ENCODE results near the gene SLC37A1.

Gene SLC37A1

DNA sequence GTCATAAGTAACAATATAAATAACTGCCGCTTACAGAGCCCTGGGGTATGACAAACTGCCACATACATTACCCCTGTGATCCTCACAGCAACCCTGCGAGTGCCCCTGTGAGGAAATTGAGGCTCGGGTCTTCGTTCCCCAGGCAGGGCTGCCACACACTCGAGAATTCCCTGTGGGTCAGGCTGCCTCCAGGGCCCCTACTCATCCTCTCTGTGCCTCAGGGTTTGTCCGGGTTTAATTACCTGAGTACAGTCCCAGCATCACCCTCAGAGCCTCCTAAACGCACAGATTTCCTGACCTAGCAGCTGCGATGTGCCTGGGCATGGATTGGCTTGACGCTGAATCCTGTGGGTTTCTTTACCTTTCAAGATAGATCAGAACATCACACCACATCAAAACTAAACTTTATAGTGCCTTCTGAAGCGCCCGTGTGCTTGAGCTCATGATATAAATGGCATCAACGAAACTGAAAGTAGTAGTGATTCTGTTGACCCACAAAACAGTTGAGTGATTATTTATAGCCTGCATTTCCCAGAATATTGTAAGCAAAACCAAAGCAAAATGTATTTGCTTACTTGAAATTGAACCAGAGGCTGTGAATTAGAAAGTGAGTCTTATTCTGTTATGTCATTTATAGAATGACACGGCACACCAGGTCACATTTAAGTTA lies 14.0 kb downstream of the SLC37A1 start:
- peak; percentile 31 for DNase-seq (ENCODE audit: low read depth)

DNA sequence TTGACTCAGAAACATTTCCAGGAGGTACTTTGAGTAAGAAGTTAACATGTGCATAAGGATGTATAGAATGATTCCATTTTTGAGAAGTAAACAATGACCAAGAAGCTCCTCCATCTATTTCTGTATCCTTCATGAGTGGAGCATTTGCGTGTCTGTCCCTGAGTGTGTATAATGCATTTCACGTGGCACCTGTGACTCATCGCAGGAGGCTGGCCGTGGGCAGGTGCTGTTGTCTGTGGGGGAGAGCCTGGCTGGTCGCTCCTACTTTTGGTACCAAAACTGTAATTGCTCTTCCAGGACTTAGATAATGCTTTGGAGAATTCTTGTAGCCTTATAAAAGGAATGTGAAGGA lies 16.5 kb downstream of the SLC37A1 start:
- DNase-seq (ENCODE audit: low read depth): no peak

DNA sequence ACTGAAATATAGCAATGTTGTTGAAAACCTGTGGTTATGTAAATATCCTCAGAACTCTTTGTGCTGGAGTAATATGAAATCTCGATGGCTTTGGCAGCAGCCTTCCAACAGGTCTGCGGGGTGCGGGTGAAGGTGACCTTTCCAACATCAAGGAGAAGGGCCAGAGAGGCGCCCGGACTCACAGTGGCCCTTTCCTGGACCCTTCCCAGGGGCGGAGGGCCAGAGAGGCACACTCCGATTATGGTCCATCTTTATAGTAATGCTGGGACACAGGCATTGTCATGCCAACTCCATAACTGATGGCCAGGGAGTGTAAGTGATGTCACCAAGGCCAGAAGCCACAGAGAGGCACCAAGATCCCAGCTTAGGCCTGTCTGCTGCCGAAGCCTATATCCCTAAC lies 18.1 kb downstream of the SLC37A1 start:
- no peak for DNase-seq (ENCODE audit: low read depth)

DNA sequence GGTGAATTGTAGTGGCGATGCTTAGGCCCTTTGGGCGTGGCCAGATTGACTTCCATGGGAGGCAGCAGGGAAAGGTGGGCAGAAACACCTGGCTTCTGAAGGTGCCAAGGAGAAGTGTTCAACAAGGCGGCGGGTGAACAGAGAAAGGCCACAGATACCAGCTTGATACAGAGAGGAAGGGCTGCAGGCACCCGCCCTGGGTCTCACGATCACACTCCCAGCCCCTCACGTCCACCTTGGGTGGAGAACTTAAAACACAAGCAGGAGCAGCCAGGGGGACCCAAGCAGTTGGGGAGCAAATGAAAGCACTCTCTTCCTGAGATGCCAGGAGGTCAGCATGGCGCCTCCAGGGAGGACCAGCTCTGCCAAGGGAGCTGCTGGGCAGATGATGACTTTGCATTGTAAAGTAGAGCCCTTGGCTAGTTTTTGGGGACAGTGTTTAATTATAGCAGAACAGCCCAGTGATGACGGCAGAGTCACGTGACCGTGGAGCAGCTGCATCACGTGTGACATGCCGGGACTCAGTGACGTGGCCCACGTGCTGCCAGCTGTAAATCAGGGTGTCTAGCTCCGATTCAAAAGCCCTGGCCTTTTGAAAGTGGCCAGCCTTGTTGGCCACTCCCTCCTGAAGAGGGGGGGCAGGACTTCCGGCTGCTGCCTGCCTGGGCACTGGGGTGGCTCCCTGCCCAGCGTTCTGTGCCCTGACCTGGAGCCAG lies 19.0 kb downstream of the SLC37A1 start:
- no peak for DNase-seq (ENCODE audit: low read depth)

DNA sequence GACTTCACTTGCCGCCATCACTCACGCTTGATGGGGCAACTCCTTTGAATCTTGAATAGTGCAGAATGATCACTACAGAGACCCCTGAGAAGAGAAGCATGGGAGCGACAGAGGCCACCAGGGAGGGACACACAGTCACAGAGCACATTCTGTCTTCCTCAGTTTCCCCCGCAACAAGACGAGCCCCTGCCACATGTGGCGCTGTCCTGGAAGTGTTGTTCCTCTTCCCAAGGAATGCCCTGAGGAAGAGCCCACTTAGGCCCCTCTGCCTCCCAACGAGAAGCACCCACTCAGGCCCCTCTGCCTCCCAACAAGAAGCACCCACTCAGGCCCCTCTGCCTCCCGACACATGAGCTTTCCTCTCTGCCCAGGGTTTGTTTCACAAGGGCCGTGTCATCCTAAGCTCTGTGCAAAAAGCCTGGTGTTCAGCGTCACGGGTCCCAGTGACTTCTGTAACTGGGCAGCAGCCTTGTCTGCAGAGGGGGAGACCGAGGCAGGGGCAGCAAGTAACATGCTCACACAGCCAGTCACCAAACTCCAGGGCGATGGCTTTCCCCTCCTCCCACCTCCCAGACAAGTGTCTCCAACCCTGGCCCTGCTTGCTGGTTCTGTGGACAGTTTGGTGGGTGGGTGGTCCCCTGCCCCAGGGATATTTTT lies 19.8 kb downstream of the SLC37A1 start:
- DNase-seq (ENCODE audit: low read depth): no peak

DNA sequence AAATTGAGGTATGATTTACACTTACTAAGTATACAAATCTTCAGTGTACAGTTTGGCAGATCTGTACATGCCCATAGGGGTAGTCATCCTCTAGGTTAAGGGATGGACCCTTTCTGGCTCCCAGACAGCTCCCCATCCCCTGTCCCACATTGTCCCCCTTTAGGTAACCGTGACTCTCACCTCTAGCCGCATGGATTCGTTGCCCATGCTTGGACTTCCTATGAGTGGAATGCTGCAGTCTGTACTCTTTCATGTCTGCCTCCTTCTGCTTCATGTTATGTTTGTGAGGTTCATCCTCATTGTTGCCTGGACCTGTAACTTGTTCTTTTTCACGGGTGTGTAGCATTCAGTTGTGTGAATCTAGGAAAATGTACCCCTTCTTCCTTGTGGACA lies 20.3 kb downstream of the SLC37A1 start:
- DNase-seq (ENCODE audit: low read depth): no peak

DNA sequence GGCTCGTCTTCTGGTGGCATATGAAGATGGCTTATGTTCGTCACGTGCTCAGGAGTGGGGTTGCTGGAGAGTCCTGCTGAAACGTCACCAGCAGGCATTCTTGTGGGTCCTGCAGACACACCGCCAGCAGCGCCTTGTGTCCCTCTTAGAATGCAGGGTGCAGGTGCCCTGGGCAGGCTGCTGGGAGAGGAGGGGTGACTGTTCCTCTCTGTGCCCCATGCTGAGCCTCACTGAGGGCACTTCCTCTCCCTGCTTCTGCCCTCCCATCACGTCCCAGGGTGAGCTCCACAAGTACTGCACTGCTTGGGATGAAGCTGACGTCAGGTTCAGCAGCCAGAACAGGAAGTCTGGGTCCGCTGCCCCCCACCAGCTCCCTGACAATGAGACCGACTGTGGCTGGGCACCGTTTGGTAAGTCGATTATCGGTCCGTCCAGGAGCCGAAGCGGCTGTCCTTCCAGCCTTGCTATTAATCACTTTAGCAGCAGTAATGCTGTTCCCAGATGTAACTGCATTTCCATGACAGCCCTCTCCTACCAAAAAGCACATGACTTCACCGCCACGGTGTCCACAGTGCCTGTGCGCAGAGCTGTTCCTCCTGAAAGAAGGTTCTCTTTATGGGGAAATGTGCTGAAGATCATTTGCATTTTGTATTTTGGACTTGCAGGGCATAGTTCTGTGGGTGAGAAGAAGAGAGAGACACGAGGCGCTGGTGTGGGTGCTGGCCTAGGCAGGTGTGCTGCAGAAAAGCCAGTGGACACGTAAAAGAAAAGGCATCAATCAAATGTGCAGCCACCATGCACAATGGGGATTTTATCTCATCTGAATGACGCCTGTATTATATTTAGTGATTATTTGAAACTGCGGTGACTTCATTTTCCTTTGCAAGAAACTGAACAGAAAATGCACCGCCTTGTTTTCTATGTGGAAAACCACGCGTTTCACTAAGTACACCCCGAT lies 21.0 kb downstream of the SLC37A1 start:
- no peak for DNase-seq (ENCODE audit: low read depth)

DNA sequence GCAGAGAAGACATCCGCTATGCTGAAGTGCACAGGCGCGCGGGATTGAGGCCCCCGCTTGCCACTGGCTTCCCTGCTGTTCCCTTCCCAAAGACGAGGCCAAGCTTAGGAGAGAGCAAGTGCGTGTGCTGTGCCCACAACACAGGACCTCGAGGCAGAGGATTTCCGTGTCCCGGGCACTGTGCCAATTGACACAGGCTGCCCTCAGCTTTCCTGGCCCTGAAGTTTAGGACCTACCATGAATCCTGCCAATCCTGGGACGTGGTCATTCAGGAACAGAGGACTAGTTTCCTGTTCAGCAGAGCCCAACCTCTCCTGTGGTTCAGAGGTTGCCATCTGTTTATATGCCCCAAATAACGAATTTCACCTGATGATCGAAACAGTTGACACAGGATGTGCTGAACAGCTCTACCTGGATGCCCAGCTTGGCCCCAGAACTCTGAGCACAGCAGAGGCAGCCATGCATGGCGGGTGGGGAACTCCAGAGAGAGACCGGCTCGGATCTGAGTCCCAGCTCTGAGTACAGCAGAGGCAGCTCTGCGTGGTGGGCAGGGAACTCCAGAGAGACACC lies 22.0 kb downstream of the SLC37A1 start:
- no peak for DNase-seq (ENCODE audit: low read depth)

DNA sequence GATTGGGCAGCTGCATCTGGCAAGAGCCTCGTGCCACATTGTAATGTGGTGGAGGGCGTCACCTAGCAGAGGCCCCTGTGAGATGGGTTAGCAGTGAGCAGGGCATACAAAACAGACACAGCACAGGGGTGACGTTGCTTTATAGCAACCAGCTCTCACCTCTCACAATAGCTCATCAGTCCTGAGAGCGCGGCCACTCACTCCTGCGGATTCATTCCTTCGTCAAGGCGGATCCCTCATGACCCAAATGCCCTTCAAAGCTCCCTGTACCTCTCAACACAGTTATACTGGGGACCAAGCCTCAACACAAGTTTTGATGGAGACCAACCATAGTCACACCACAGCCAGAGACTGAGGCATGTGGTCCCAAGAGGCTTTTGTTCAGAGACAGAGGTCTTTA lies 22.9 kb downstream of the SLC37A1 start:
- DNase-seq (ENCODE audit: low read depth): no peak

DNA sequence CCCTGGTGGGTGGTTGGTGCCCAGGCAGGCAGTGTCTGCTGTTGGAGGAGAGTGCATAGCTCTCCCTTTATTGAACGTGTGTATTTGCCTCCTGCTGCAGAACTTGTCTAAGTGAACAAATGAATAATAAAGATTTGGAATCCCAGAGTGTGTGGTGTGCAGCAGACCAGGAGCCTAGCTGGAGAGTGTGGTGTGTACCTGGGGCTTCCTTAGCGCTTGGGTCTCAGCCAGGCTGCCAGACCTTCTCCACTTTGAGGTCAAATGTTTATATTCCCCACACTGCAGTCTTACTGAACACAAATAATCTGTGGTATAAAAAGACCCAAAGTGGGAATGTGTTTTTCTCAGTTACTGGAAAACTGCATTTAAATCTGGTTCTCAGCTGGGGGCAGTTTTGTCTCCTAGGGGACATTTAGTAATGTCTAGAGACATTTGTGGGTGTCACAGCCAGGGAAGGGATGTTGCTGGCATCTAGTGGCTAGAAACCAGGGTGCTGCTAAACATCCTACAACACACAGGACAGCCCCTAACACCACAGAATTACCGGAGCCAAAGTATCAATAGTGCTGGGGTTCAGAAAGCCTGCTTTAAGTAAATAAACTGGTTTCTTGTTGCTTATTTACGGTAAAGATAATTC lies 23.6 kb downstream of the SLC37A1 start:
- no peak for DNase-seq (ENCODE audit: low read depth)

DNA sequence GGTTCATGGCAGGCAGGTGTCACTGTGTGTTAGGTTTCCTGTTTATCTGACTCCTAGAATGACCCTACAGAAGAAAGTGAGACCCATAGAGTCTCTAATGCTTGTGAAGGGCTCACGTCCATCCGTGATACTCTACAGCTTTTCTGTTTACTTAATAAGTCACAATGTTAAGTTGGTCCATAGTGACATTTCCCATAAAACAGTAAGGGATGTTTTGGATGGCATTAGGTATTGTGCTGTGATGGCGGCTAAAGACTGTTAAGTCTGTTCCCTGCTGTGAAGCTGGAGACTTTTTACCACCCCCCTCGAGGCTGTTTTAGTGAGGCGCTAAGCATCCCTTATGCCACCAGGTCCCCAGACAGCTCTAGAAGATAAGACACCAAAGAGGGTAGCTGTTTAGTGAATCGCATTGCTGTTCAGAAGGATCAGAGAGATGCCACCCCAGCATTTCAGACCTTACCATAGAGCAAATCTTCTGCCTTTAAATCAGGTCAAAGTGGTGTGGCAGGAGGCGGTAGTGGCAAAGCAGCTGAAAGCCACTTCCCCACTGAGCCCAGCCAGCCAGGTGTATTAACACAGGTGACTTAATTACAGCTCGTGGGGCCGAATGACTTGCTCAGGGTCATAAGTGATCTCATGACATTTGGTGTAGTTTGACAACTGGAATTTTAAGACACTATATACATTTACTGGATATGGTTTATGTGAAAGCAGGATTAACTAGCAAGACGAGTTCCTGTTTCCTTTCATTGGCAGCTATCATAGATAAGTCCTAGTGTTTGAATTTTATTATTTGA lies 25.0 kb downstream of the SLC37A1 start:
- DNase-seq (ENCODE audit: low read depth): no peak

DNA sequence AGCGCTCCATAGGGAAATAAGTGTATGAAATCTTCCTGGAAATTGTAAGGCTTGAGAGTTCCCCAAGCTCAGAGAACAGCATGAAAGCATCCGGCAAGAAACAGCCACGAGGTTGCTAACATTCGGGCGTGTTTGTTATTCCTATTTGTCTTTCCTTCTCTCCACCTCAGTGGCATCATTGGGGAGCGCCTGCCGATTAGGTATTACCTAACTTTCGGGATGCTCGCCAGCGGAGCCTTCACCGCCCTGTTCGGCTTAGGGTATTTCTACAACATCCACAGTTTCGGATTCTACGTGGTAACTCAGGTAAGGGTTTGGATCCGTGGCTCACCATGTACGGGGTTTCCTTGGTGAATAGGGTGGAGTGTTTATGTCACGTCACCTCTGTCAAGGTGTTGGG lies 25.7 kb downstream of the SLC37A1 start:
- no peak for DNase-seq (ENCODE audit: low read depth)

DNA sequence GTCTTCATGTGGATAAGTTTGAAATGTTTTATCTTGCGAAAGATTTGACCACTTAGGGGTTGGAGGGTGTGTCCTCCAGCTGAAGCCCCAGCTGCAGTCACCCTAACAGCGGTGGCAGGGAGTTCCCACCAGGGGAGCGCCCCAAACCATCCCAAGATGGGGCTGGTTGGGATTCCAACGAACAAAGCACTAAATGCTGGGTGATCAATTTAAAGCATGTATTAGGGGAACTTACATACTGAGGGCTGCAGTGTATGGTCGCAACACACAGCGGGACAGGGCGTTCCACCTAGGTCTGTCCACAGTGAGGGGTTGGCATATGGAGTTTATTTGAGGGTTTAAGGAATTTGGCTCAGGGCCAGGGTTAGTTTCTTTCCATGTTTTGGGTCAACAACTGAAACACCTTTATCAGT lies 26.3 kb downstream of the SLC37A1 start:
- DNase-seq (ENCODE audit: low read depth): no peak

DNA sequence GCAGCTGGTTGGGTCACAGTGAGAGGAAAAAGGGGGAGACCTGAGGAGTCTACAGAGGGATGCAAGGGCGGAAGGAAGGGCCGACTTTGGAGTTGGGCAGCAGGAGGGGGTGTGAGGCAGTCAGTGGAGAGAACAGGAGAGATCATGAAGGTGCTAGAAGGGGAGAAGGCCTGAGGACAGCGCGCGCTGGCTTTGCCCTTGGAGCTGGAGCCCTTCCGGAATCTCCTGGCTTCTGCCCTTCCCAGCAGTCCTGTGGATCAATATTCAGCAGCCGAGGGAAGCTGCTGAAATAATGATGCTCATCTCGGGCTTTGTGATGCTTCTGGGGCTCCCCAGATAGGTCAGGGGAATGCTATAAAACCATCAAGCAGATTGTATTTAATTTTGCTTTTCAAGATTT lies 26.7 kb downstream of the SLC37A1 start:
- DNase-seq (ENCODE audit: low read depth): no peak

DNA sequence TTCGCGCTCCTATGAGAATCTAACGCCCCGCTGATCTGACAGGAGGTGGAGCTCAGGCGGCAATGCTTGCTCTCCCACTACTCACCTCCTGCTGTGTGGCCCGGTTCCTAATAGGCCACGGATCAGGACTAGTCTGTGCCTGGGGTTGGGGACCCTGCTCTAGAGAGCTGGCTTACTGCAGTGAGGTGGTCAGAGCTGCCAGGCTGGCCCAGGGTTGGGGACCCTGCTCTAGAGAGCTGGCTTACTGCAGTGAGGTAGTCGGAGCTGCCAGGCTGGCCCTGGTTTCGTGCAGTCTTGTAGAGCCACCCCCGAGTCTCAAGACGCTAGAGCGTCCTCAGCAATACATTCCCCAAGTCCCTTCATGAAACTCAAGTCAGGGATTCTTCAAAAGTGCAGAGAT lies 27.5 kb downstream of the SLC37A1 start:
- DNase-seq (ENCODE audit: low read depth): no peak

DNA sequence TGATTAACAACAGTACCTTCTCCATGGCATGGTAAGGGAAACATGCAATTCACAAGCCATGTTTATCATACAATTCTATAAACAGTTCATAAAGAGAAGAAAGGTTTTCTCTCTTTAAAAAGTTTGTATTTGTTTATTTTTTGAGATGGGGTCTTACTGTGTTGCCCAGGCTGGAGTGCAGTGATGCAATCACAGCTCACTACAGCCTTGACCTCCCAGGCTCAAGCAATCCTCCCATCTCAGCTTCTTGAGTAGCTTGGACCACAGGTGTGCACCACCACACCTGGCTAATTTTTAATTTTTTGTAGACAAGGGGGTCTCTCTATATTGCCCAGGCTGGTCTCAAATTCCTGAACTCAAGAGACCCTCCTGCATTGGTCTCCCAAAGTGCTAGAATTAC lies 28.0 kb downstream of the SLC37A1 start:
- DNase-seq (ENCODE audit: low read depth): no peak

DNA sequence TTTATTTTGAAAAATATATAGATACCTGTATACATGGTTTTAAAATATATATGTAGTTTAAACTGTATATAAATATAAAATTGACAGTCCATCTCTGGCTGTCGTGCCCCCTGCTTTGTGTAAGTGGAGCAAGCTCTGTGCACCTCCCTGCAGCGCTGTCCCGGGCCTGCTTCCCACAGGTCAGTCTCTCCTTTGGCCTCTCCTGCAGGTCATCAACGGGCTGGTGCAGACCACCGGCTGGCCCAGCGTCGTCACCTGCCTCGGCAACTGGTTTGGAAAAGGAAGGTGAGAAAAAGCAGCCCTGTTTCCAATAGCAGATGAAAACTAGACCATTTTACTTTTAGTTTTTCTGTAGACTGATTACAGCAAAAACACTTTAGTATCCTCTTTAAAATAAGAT lies 28.5 kb downstream of the SLC37A1 start:
- DNase-seq (ENCODE audit: low read depth): no peak

DNA sequence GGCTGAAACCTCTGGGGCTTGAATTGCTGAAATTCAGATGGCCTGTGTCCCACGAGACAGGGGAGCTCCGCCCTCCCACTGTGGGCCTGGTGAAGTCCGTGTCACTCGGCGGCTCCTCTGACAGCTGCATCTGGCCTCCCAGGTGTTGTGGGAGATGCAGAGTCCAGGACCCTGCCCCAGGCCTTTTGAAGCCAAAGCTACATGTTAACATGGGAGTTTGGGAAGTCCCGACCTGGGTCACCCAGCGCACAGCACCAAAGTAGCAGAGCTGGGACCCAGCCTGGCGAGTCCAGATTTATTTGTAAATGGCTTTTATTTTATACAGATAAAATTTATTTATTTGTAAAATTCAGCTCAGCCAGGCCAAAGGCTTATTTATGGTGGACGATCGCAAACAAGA lies 28.9 kb downstream of the SLC37A1 start:
- DNase-seq (ENCODE audit: low read depth): no peak

DNA sequence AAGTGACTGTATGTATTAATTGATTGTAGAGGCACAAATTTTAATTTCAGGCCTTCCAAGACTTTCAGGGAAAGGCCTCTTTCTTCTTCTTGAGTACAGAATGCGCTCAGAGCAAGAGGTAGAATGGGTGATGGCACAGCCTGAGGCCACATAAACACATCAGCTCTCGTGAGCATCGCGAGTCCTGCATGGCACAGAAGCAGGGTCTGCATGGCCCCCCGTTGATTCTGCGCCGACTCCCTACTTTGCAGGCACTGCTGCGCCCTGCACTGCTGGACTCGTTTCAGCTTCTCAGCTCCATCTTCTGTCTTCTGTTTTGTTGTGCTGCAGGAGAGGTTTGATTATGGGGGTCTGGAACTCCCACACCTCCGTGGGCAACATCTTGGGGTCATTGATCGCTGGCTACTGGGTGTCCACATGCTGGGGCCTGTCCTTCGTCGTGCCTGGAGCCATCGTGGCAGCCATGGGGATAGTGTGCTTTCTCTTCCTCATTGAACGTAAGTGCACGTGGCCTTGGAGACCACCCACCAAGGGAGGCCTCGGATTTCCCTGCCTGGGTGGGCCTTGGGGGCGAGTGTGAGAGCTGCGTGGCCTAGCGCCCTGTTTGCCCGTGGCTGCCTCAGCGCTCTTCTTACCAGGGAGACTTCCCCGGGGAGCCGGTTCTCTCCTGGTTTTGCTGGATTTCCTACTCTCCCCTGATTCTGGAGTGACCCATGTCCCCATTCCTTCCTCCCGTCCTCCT lies 29.6 kb downstream of the SLC37A1 start:
- DNase-seq (ENCODE audit: low read depth): no peak

DNA sequence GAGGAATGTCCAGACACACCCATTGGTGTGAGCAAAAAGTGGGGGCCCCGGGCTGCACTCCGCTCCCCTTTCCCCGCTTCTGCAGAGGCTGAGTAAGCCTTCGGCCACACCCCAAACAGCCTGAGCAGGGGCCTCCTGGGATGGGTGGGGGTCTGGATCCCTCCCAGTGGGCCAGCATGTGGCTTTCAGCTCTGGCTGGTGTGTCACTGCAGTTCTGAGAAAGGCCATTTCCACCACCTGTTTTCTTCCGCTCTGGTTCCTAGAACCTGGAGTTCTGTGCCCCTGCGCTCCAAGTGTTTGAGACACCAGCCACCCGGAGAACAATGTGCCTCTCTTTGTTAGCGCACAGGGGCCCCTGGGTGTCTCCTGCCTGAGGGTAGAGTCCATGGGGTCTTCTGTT lies 30.9 kb downstream of the SLC37A1 start:
- no peak for DNase-seq (ENCODE audit: low read depth)
